Measurements from ENCODE around the gene ZNF423.

DNA sequence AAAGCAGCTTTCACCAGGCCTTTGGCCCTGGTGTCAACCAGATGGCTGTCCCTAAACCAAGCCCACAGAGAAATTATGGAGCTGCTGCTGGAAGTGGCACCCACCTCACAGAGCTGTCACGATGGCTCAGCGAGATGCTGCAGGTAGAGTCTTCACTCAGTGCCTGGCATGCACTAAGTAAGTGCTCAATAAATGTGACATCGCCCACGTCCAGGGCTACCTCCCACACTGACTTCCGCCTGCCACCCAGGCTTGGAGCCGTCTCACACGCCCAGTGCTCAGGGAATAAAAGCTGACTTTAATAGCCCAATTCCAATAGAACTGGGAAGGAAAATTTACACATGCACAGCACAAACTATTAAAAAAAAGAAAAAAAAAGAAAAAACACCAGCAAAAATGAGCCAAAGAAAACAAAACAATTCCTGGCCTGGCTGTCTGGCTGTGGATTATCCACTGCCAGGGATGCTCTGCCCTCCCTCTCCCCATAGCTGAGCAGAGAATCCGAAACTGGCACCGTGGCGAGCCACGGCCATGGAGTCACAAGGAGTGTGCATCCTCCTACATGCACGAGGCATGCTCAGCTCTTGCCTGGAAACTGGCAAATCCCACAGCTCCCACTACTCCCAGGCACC is 68.9 kb downstream of the ZNF423 start:
- TF ChIP-seq, protein P1, sequence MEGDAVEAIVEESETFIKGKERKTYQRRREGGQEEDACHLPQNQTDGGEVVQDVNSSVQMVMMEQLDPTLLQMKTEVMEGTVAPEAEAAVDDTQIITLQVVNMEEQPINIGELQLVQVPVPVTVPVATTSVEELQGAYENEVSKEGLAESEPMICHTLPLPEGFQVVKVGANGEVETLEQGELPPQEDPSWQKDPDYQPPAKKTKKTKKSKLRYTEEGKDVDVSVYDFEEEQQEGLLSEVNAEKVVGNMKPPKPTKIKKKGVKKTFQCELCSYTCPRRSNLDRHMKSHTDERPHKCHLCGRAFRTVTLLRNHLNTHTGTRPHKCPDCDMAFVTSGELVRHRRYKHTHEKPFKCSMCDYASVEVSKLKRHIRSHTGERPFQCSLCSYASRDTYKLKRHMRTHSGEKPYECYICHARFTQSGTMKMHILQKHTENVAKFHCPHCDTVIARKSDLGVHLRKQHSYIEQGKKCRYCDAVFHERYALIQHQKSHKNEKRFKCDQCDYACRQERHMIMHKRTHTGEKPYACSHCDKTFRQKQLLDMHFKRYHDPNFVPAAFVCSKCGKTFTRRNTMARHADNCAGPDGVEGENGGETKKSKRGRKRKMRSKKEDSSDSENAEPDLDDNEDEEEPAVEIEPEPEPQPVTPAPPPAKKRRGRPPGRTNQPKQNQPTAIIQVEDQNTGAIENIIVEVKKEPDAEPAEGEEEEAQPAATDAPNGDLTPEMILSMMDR (IDR thresholded peaks at IDR 0.05; ENCODE audit: low read depth, low read length, poor library complexity, severe bottlenecking): no peak
- no peak for TF ChIP-seq EZH2phosphoT487 (IDR thresholded peaks at IDR 0.05; ENCODE audit: borderline replicate concordance, low read length)

All from DOHH2 (cell line).